Panc1 (cell line): ENCODE measurements around the gene DHDH. TPM values are rescaled to one million over a fixed set of nuclear protein-coding genes. Genes with fewer than 3 reads are reported as not detected.
A peak's percentile ranks its signal among the peaks of the same experiment; 100 is the strongest.

Experiments used
- ATAC-seq: fragments of 200-7000 bp; cut with Tn5 transposase; 2 replicates; pipeline ENCODE4 v1.9.1; 2020; ENCODE audit warnings: mild to moderate bottlenecking, moderate library complexity
- BruUV-seq: library from RNA; stranded (reverse); fragments of 400-500 nt; replicated peaks from 2 replicates; lab custom pipeline; 2021; lab: Mats Ljungman, UMichigan
- CTCF ChIA-PET: fragments of 300-600 bp; sonication (Branson Sonifier 250); formaldehyde crosslinking; loops from one replicate; lab custom pipeline; 2022; ENCODE audit warnings: antibody characterized with exemption; lab: Charles Lee
- POLR2A ChIA-PET: fragments of 300-600 bp; sonication (Branson Sonifier 250); formaldehyde crosslinking; loops from one replicate; lab custom pipeline; 2022; ENCODE audit warnings: antibody characterized with exemption; lab: Charles Lee
- DNase-seq: peaks from one replicate; pipeline ENCODE4 v3.0.0-alpha.2; 2010; ENCODE audit warnings: low read depth, low spot score
- H3K27ac ChIP-seq: 2 replicates; pipeline ENCODE4 v1.5.1; 2011; ENCODE audit warnings: mild to moderate bottlenecking, low read length, inconsistent platforms
- H3K27me3 ChIP-seq: fragments of 200-500 bp; sonication (Bioruptor generic); 2 replicates; pipeline ENCODE4 v1.6.0; 2014; ENCODE audit warnings: low read length, inconsistent platforms; ENCODE audit not compliant: control insufficient read depth, insufficient read depth
- H3K36me3 ChIP-seq: fragments of 200-500 bp; sonication (Bioruptor generic); 2 replicates; pipeline ENCODE4 v1.5.1; 2014; ENCODE audit warnings: inconsistent platforms, mild to moderate bottlenecking, low read length, moderate library complexity; ENCODE audit not compliant: control insufficient read depth, insufficient read depth
- H3K4me1 ChIP-seq: 2 replicates; pipeline ENCODE4 v1.5.1; 2011; ENCODE audit warnings: inconsistent platforms, mild to moderate bottlenecking, low read length, moderate library complexity; ENCODE audit not compliant: control insufficient read depth, insufficient read depth
- H3K4me3 ChIP-seq, 2 experiments: 2 replicates each; pipeline ENCODE4 v1.5.1; 2011 to 2012; ENCODE audit warnings: low read depth in 2 of 2, low read length in 2 of 2, mild to moderate bottlenecking in 2 of 2, inconsistent platforms in 1 of 2, moderate library complexity in 1 of 2
- H3K9me3 ChIP-seq: fragments of 200-500 bp; sonication (Bioruptor generic); 2 replicates; pipeline ENCODE4 v1.5.1; 2014; ENCODE audit warnings: low read depth, mild to moderate bottlenecking, inconsistent platforms, low read length, moderate library complexity; ENCODE audit not compliant: control insufficient read depth, insufficient read depth
- POLR2AphosphoS5 ChIP-seq: IDR thresholded peaks from 2 replicates; pipeline ENCODE4 v1.6.1; 2012; ENCODE audit warnings: mild to moderate bottlenecking, low read depth, low read length, moderate library complexity
- SIN3A ChIP-seq: IDR thresholded peaks from 2 replicates; pipeline ENCODE4 v1.6.1; 2012; ENCODE audit warnings: low read depth, mild to moderate bottlenecking, low read length, moderate library complexity, borderline replicate concordance; ENCODE audit not compliant: insufficient read depth
- TCF7L2 ChIP-seq: IDR thresholded peaks from 2 replicates; pipeline ENCODE4 v1.6.1; 2011; ENCODE audit warnings: mild to moderate bottlenecking, low read depth, low read length, inconsistent platforms
- in situ Hi-C: cut with HindIII; loops from 2 replicates; pipeline ENCODE4 v1.10.0; 2016; ENCODE audit warnings: low sequenced_read_pairs, low pct_unique_long_range_greater_than_20kb
- intact Hi-C: fragments of 100-400 bp; cut with micrococcal nuclease; formaldehyde crosslinking; loops from one replicate; pipeline ENCODE4 v1.10.0; 2022; ENCODE audit not compliant: unreplicated experiment
- total RNA-seq: library from RNA; stranded (reverse); gene quantifications from one replicate; pipeline ENCODE4 v1.2.1, GENCODE V29; 2021; ENCODE audit not compliant: unreplicated experiment
- TF ChIP-seq, protein P1 (sequence below), 2 experiments: IDR thresholded peaks; 2 replicates each; pipeline ENCODE4 v1.6.1; 2011 to 2012; ENCODE audit warnings: low read depth in 2 of 2, control low read depth in 1 of 2, low read length in 1 of 2, mild to moderate bottlenecking in 1 of 2, moderate library complexity in 1 of 2; ENCODE audit not compliant: insufficient read depth in 1 of 2
- TF ChIP-seq, protein P2 (sequence below): fragments of 450-650 bp; IDR thresholded peaks from 2 replicates; pipeline ENCODE4 v1.5.1; 2017; ENCODE audit warnings: mild to moderate bottlenecking

The DHDH gene
- total RNA-seq, 1 experiment from 2014 or later, result 0.85 TPM

DNA sequence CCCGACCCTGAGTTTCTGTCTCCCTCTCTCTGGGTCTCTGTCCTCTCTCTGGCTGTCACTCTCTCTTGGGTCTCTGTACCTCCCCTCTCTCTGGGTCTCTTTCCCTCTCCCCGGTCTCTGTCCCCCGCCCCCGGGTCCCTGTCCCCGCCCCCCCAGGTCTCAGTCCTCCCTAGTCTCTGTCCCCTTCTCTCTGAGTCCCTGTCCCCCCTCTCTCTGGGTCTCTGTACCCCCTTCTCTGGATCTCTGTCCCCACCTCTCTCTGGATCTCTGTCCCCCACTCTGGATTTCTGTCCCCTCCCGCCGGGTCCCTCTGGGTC is 29.3 kb downstream of the DHDH start:
- DNase-seq (no peak), ATAC-seq (no peak)
- Histone ChIP-seq H3K27ac (peak overlapping the region; percentile 88), H3K9me3 (no peaks in the 10 kb centered on the region), H3K4me1 (peaks cover 38% of the 10 kb centered on the region), H3K36me3 (peaks cover 2% of the 10 kb centered on the region), H3K4me3 (no peak overlapping the region), H3K27me3 (no peaks in the 10 kb centered on the region)
- CTCF ChIA-PET, result no interaction called here
- intact Hi-C loops (no loop called here), in situ Hi-C loops (no loop called here)
- TF ChIP-seq, protein P1, sequence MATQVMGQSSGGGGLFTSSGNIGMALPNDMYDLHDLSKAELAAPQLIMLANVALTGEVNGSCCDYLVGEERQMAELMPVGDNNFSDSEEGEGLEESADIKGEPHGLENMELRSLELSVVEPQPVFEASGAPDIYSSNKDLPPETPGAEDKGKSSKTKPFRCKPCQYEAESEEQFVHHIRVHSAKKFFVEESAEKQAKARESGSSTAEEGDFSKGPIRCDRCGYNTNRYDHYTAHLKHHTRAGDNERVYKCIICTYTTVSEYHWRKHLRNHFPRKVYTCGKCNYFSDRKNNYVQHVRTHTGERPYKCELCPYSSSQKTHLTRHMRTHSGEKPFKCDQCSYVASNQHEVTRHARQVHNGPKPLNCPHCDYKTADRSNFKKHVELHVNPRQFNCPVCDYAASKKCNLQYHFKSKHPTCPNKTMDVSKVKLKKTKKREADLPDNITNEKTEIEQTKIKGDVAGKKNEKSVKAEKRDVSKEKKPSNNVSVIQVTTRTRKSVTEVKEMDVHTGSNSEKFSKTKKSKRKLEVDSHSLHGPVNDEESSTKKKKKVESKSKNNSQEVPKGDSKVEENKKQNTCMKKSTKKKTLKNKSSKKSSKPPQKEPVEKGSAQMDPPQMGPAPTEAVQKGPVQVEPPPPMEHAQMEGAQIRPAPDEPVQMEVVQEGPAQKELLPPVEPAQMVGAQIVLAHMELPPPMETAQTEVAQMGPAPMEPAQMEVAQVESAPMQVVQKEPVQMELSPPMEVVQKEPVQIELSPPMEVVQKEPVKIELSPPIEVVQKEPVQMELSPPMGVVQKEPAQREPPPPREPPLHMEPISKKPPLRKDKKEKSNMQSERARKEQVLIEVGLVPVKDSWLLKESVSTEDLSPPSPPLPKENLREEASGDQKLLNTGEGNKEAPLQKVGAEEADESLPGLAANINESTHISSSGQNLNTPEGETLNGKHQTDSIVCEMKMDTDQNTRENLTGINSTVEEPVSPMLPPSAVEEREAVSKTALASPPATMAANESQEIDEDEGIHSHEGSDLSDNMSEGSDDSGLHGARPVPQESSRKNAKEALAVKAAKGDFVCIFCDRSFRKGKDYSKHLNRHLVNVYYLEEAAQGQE (IDR thresholded peaks at IDR 0.05; ENCODE audit: insufficient read depth in 1 of 2, low read depth in 2 of 2, low read length in 1 of 2), result no peak
- TF ChIP-seq, protein P2, sequence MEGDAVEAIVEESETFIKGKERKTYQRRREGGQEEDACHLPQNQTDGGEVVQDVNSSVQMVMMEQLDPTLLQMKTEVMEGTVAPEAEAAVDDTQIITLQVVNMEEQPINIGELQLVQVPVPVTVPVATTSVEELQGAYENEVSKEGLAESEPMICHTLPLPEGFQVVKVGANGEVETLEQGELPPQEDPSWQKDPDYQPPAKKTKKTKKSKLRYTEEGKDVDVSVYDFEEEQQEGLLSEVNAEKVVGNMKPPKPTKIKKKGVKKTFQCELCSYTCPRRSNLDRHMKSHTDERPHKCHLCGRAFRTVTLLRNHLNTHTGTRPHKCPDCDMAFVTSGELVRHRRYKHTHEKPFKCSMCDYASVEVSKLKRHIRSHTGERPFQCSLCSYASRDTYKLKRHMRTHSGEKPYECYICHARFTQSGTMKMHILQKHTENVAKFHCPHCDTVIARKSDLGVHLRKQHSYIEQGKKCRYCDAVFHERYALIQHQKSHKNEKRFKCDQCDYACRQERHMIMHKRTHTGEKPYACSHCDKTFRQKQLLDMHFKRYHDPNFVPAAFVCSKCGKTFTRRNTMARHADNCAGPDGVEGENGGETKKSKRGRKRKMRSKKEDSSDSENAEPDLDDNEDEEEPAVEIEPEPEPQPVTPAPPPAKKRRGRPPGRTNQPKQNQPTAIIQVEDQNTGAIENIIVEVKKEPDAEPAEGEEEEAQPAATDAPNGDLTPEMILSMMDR, result no peak
- no peak for TF ChIP-seq POLR2AphosphoS5
- no peak for TF ChIP-seq SIN3A
- no peak for TF ChIP-seq TCF7L2
- BruUV-seq, result no TSS peak
- POLR2A ChIA-PET, result no interaction called here

DNA sequence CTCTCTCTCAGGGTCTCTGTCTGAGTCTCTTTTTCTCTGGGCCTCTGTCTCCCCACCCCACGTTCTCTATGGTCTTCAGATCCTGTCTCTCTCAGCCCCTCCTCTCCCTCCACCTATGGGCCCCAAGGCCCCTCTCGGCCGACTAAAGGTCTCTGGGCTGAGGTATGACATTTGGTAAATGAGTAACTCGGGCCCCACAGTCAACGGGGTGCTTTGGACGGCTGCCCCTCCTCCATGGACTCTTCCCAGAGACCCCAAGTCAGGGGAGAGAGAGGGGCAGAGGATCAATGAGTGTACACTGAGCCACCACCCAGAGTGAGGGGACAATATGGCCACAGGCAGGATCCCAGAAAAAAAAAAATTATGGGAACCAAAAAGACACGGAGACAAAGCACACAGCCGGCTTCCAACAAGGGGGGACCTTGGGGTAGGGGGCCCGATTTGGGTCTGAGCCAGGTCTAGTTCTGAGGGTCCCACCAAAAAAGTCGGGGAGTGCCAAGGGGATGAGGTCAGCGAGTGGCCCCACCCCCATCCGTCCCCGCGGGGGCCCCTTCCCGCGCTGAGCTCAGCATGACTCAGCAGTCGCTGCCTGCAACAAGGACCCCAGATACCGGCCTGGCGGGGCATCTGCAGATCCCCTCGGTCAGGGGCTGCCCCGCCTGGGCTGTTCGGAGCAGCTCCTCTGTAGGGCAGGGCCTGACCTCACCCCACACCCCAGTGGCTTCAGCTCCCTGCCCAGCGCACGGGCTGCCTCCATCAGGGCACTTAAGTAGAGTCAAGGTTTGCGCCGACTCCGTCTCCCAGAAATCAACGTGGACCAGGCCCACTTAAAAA is 30.1 kb downstream of the DHDH start:
- CTCF ChIA-PET, result no interaction called here
- BruUV-seq, result no TSS peak

More for the DNA sequence above, 30.1 kb downstream of the DHDH start:
- Histone ChIP-seq H3K36me3 (peaks cover 2% of the 10 kb centered on the region), H3K27me3 (no peaks in the 10 kb centered on the region), H3K4me1 (peaks cover 38% of the 10 kb centered on the region), H3K27ac (peak overlapping the region; percentile 97), H3K9me3 (no peaks in the 10 kb centered on the region), H3K4me3 (peak overlapping the region in 1 of 2 experiments; percentile 14; a peak in 1 of 4 replicates)
- intact Hi-C loops, result no loop called here
- in situ Hi-C loops, result no loop called here
- TF ChIP-seq, protein P2, result no peak
- TF ChIP-seq, protein P1 (IDR thresholded peaks at IDR 0.05; ENCODE audit: insufficient read depth in 1 of 2, low read depth in 2 of 2, low read length in 1 of 2), result no peak
- TF ChIP-seq SIN3A, result no peak
- TF ChIP-seq POLR2AphosphoS5, result no peak
- no peak for TF ChIP-seq TCF7L2
- POLR2A ChIA-PET, result no interaction called here
- ATAC-seq (peak; percentile 6), DNase-seq (no peak)
